Endothelial cell (in vitro differentiated cells): ENCODE data around the gene NEK1. TPM values are rescaled to one million over a fixed set of nuclear protein-coding genes. Genes with fewer than 3 reads are reported as not detected.

Experiments
- DNase-seq: peaks from one replicate; pipeline ENCODE4 v3.0.0; 2021; ENCODE audit warnings: low spot score
- H3K27ac Mint-ChIP-seq: one replicate; pipeline ENCODE4 v1.8.0; 2021; ENCODE audit warnings: mixed read lengths, inconsistent platforms; ENCODE audit not compliant: unreplicated experiment
- H3K27me3 Mint-ChIP-seq: one replicate; pipeline ENCODE4 v1.8.0; 2021; ENCODE audit warnings: mild to moderate bottlenecking, moderate library complexity, mixed read lengths, inconsistent platforms; ENCODE audit not compliant: unreplicated experiment
- H3K36me3 Mint-ChIP-seq: one replicate; pipeline ENCODE4 v1.8.0; 2021; ENCODE audit warnings: mild to moderate bottlenecking, low read depth, mixed read lengths, inconsistent platforms; ENCODE audit not compliant: unreplicated experiment
- H3K4me1 Mint-ChIP-seq: one replicate; pipeline ENCODE4 v1.8.0; 2021; ENCODE audit warnings: mild to moderate bottlenecking, mixed read lengths, inconsistent platforms; ENCODE audit not compliant: unreplicated experiment
- H3K4me3 Mint-ChIP-seq: one replicate; pipeline ENCODE4 v1.8.0; 2021; ENCODE audit warnings: mild to moderate bottlenecking, mixed read lengths, inconsistent platforms; ENCODE audit not compliant: unreplicated experiment
- H3K9me3 Mint-ChIP-seq: one replicate; pipeline ENCODE4 v1.8.0; 2021; ENCODE audit warnings: mixed read lengths, inconsistent platforms; ENCODE audit not compliant: unreplicated experiment
- CTCF ChIP-seq: fragments of 200-600 bp; sonication (generic); IDR thresholded peaks from one replicate; pipeline ENCODE4 v1.5.0; 2021; ENCODE audit warnings: antibody characterized with exemption; ENCODE audit not compliant: unreplicated experiment
- total RNA-seq: library from RNA; stranded (reverse); fragmentation: NEBNext Ultra II Directional; extraction: Animal tissue kit (Norgen Biotek cat#: 25700); gene quantifications from one replicate; pipeline ENCODE4 v1.2.1, GENCODE V29; 2021; ENCODE audit not compliant: unreplicated experiment

Gene NEK1
- total RNA-seq, 1 donor from 2014 or later = 12.5 TPM

GRCh38 chr4:169414913-169415312 lies 197.5 kb downstream of the NEK1 start:
- no peak for DNase-seq
- H3K4me3 Mint-ChIP-seq = no peak overlapping the region
- no peak for TF ChIP-seq CTCF
- H3K27ac Mint-ChIP-seq = no peak overlapping the region
- H3K36me3 Mint-ChIP-seq = no peaks in the 10 kb centered on the region
- no peaks in the 10 kb centered on the region for H3K9me3 Mint-ChIP-seq
- no peaks in the 10 kb centered on the region for H3K27me3 Mint-ChIP-seq
- H3K4me1 Mint-ChIP-seq = peaks cover 17% of the 10 kb centered on the region

GRCh38 chr4:169412046-169412445 lies 200.3 kb downstream of the NEK1 start:
- Mint-ChIP-seq H3K4me1 (peaks cover 18% of the 10 kb centered on the region), H3K36me3 (no peaks in the 10 kb centered on the region), H3K4me3 (no peak overlapping the region), H3K9me3 (no peaks in the 10 kb centered on the region), H3K27ac (no peak overlapping the region), H3K27me3 (peaks cover 1% of the 10 kb centered on the region)
- no peak for DNase-seq
- TF ChIP-seq CTCF = no peak

GRCh38 chr4:169410839-169411770 lies 201.3 kb downstream of the NEK1 start:
- Mint-ChIP-seq H3K9me3 (no peaks in the 10 kb centered on the region), H3K4me3 (no peak overlapping the region), H3K4me1 (peaks cover 19% of the 10 kb centered on the region), H3K27ac (peak overlapping the region; percentile 25), H3K36me3 (no peaks in the 10 kb centered on the region), H3K27me3 (peaks cover 1% of the 10 kb centered on the region)
- no peak for TF ChIP-seq CTCF
- DNase-seq = peak; percentile 56

GRCh38 chr4:169407217-169407845 lies 205.1 kb downstream of the NEK1 start:
- no peaks in the 10 kb centered on the region for H3K9me3 Mint-ChIP-seq
- DNase-seq = no peak
- H3K27ac Mint-ChIP-seq = peak overlapping the region; percentile 6
- H3K27me3 Mint-ChIP-seq = peaks cover 1% of the 10 kb centered on the region
- no peaks in the 10 kb centered on the region for H3K36me3 Mint-ChIP-seq
- TF ChIP-seq CTCF = no peak
- H3K4me3 Mint-ChIP-seq = no peak overlapping the region
- H3K4me1 Mint-ChIP-seq = peaks cover 27% of the 10 kb centered on the region

GRCh38 chr4:169404960-169405359 lies 207.4 kb downstream of the NEK1 start:
- Mint-ChIP-seq H3K4me1 (peaks cover 19% of the 10 kb centered on the region), H3K27ac (peak overlapping the region; percentile 70), H3K9me3 (no peaks in the 10 kb centered on the region), H3K27me3 (peaks cover 1% of the 10 kb centered on the region), H3K36me3 (no peaks in the 10 kb centered on the region), H3K4me3 (no peak overlapping the region)
- no peak for DNase-seq
- TF ChIP-seq CTCF = no peak
